ENCODE measurements around the gene PEAK1.

PEAK1 gene

DNA sequence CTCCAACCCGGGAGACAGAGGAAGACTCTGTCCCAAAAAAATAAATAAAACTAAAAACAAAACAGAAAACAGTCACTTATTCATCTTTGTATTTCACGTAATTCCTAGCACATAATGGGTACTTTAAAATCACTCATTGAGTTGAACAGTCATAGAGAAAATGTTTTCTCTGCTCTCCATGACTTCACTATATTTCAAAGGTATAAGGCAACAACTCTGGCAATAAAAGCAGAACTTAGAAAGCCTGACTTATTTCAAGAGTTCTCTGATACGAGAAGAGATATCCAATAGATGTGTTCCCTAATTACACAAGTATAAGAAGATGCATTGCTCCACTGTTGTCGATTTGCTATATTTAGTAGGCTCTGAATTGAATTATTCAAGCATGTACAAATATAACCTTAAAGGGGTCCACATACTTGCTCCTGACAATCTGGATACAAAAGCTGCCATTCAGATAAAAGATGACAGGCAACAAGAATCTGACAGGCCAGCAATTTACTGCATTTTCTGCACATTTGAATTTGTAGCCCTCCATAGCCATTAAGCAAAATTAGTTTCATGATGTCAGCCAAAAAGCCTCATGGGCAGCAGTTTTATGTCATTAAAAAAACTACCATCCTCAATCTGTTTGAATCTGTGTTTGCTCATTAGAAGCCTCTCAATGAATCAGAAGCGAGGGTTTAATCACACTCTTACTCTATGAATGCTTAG is 47.9 kb downstream of the PEAK1 start (continued):
- TF ChIP-seq, protein P1, sequence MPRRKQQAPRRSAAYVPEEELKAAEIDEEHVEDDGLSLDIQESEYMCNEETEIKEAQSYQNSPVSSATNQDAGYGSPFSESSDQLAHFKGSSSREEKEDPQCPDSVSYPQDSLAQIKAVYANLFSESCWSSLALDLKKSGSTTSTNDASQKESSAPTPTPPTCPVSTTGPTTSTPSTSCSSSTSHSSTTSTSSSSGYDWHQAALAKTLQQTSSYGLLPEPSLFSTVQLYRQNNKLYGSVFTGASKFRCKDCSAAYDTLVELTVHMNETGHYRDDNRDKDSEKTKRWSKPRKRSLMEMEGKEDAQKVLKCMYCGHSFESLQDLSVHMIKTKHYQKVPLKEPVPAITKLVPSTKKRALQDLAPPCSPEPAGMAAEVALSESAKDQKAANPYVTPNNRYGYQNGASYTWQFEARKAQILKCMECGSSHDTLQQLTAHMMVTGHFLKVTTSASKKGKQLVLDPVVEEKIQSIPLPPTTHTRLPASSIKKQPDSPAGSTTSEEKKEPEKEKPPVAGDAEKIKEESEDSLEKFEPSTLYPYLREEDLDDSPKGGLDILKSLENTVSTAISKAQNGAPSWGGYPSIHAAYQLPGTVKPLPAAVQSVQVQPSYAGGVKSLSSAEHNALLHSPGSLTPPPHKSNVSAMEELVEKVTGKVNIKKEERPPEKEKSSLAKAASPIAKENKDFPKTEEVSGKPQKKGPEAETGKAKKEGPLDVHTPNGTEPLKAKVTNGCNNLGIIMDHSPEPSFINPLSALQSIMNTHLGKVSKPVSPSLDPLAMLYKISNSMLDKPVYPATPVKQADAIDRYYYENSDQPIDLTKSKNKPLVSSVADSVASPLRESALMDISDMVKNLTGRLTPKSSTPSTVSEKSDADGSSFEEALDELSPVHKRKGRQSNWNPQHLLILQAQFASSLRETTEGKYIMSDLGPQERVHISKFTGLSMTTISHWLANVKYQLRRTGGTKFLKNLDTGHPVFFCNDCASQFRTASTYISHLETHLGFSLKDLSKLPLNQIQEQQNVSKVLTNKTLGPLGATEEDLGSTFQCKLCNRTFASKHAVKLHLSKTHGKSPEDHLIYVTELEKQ (tag by site-specific recombination; IDR thresholded peaks at IDR 0.05; ENCODE audit: borderline replicate concordance), result no peak
- TF ChIP-seq ZNF423 (tag by site-specific recombination; IDR thresholded peaks at IDR 0.05) (no peak), ZNF571 (tag by site-specific recombination; IDR thresholded peaks at IDR 0.05) (no peak), SALL2 (tag by site-specific recombination; IDR thresholded peaks at IDR 0.05; ENCODE audit: borderline replicate concordance) (no peak), ZNF133 (tag by site-specific recombination; IDR thresholded peaks at IDR 0.05) (no peak)

DNA sequence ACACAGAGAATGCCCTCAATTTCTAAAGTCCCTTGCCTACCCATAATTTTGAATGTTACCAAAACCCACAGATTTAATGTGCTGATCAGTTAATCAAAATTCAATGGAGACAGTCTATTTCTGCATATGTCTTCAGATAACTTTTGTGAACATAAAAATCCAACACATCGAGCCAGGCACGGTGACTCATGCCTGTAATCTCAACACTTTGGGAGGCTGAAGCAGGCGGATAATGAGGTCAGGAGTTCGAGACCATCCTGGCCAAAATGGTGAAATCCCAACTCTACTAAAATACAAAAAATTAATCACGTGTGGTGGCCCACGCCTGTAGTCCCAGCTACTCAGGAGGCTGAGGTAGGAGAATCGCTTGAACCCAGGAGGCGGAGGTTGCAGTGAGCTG is 49.3 kb downstream of the PEAK1 start:
- TF ChIP-seq ZEB2 (tag by site-specific recombination; IDR thresholded peaks at IDR 0.05), result no peak
- Histone ChIP-seq H3K4me3 (ENCODE audit: low read depth, low read length) (no peak overlapping the region), H3K27ac (ENCODE audit: extremely low read depth, low read depth, low read length) (no peak overlapping the region), H3K4me1 (ENCODE audit: control insufficient read depth, insufficient read depth, low read length) (peaks cover 6% of the 10 kb centered on the region; the same call in 1 of the 2 replicates), H3K9me3 (ENCODE audit: control insufficient read depth, insufficient read depth, low read depth, low read length) (no peaks in the 10 kb centered on the region), H3K36me3 (ENCODE audit: control insufficient read depth in 2 of 2, insufficient read depth in 1 of 2, low read length in 2 of 2) (no peaks in the 10 kb centered on the region)
- ChIA-PET POLR2A (no interaction called here), CTCF (no interaction called here)

DNA sequence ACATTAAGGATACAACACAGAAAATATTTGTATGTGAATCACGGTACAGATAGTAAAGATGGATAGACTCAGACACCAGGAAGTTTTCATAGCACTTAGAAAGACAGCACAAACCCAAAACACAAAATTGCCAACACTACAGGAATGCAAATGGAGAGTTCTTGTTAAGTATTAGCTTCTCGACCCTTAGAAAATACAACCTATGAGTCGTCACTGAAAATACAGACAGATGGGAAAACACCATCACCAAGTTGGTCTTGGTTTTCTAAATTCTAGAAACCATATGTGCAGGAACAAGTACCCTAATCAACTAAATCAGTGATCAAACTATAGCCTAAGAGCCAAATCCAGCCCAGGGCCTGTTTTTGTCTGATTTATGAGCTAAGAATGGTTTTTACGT is 50.7 kb downstream of the PEAK1 start:
- Histone ChIP-seq H3K4me3 (ENCODE audit: low read depth, low read length) (no peak overlapping the region), H3K36me3 (ENCODE audit: control insufficient read depth in 2 of 2, insufficient read depth in 1 of 2, low read length in 2 of 2) (no peaks in the 10 kb centered on the region), H3K27ac (ENCODE audit: extremely low read depth, low read depth, low read length) (no peak overlapping the region), H3K9me3 (ENCODE audit: control insufficient read depth, insufficient read depth, low read depth, low read length) (no peaks in the 10 kb centered on the region), H3K4me1 (ENCODE audit: control insufficient read depth, insufficient read depth, low read length) (peaks cover 6% of the 10 kb centered on the region; the same call in 1 of the 2 replicates)
- TF ChIP-seq, protein P2, sequence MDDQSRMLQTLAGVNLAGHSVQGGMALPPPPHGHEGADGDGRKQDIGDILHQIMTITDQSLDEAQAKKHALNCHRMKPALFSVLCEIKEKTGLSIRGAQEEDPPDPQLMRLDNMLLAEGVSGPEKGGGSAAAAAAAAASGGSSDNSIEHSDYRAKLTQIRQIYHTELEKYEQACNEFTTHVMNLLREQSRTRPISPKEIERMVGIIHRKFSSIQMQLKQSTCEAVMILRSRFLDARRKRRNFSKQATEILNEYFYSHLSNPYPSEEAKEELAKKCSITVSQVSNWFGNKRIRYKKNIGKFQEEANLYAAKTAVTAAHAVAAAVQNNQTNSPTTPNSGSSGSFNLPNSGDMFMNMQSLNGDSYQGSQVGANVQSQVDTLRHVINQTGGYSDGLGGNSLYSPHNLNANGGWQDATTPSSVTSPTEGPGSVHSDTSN (CRISPR knock-in tag; IDR thresholded peaks at IDR 0.05), result no peak
- TF ChIP-seq ZNF24 (tag by site-specific recombination; IDR thresholded peaks at IDR 0.05), result no peak
- TF ChIP-seq ZNF274 (IDR thresholded peaks at IDR 0.05; ENCODE audit: low read length), result no peak
- no peak for TF ChIP-seq ZNF274 (tag by site-specific recombination; IDR thresholded peaks at IDR 0.05; ENCODE audit: borderline replicate concordance)
- no peak for TF ChIP-seq ZNF629 (tag by site-specific recombination; IDR thresholded peaks at IDR 0.05)
- TF ChIP-seq SP7 (tag by site-specific recombination; IDR thresholded peaks at IDR 0.05), result no peak
- TF ChIP-seq ZNF302 (tag by site-specific recombination; IDR thresholded peaks at IDR 0.05; ENCODE audit: low read depth), result no peak
- no peak for TF ChIP-seq ZNF155 (tag by site-specific recombination; IDR thresholded peaks at IDR 0.05)
- TF ChIP-seq, protein P3, sequence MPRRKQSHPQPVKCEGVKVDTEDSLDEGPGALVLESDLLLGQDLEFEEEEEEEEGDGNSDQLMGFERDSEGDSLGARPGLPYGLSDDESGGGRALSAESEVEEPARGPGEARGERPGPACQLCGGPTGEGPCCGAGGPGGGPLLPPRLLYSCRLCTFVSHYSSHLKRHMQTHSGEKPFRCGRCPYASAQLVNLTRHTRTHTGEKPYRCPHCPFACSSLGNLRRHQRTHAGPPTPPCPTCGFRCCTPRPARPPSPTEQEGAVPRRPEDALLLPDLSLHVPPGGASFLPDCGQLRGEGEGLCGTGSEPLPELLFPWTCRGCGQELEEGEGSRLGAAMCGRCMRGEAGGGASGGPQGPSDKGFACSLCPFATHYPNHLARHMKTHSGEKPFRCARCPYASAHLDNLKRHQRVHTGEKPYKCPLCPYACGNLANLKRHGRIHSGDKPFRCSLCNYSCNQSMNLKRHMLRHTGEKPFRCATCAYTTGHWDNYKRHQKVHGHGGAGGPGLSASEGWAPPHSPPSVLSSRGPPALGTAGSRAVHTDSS (tag by site-specific recombination; IDR thresholded peaks at IDR 0.05), result no peak
- ChIA-PET CTCF (no interaction called here), POLR2A (no interaction called here)

Measured in HEK293 (cell line).